GM18870 (cell line): Measurements from ENCODE around the gene PDE3A.

Experiments used
- ATAC-seq: cut with Tn5 transposase; IDR thresholded peaks from one replicate; pipeline ENCODE4 v1.9.1; 2021; ENCODE audit warnings: moderate library complexity; ENCODE audit not compliant: unreplicated experiment

Gene PDE3A

GRCh38 chr12:20490213-20490612, 121.9 kb downstream of the PDE3A start:
- ATAC-seq: no peak

DNA sequence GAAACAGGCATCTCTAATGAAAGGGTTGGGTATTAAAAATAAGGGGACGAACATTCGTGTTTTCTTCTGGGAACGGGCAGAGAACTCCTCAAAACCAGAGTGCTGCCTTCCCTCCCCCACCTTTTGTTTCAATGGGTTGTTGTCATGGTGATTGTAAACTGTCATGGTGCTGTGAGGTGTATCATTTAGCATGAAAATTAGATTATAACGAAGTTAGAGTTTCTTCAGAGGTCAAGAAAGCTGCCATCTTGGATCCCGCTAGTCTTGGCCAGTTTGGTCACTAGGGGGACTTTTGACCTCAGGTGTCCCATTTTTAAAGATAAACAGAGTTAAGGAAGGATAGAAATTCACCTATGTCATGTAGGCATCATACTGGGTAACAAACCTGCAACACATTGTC, 123.0 kb downstream of the PDE3A start:
- no peak for ATAC-seq

DNA sequence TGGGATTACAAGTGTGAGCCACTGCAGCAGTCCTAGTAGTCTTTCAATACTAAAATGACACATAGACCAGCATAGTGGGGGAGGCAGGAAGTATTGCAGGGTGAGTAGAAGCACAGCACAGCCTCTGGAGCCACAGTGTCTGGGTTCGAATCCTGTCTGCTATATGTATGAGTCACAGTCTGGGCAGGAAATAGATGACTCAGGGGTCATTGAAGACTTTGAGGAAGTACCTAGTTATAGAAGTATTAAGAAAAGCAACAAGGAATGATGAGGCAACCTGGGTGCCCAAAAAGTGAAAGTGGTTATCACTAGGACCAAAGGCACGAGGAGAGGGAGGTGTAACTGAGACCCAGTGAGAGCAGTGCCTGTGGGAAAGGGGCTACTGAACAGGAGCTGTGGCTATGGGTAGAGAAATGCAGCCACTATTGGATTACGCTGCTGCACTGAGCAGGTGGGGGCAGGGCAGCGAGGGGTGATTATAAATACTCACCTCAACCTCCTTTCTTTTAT, 124.0 kb downstream of the PDE3A start:
- ATAC-seq: peak; percentile 67

DNA sequence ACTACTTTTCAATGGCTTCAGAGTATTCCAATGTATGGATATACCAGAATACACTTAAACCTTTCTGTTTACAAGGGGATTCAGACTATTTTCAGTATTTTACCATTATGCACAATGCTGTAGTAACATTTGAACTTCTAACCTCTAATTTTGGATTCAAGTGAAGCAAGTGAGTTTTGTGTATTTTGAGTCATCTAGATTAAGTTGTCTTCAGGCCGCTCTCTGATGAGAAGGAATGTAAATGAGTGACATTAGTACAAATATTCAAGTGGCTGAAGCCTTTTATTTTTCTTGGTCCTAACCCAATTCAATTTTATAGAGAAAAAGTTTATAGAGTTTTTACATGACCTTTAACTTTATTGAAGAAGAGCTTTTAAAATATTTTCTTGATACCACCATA, 125.6 kb downstream of the PDE3A start:
- no peak for ATAC-seq

DNA sequence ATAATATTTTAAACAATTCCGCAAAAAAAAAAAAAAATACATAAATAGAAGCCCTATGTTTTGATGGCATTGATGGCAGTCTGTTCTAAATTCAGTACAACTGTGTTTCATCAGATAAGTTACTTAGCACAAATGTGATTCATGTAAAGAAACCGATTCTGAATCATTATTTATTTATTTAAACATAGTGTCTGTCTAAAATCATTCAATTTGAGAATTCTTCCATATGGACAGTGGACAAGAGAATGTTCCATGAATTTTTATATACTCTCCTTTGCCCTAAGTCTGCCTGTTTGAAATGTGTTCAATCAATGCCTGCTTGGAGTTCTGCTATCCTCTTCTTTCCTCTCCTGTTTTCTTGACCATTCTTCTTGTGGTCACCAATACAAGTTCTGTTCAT, 126.5 kb downstream of the PDE3A start:
- no peak for ATAC-seq

- no peak for ATAC-seq
Measured at GRCh38 chr12:20495997-20496396, 127.7 kb downstream of the PDE3A start.

DNA sequence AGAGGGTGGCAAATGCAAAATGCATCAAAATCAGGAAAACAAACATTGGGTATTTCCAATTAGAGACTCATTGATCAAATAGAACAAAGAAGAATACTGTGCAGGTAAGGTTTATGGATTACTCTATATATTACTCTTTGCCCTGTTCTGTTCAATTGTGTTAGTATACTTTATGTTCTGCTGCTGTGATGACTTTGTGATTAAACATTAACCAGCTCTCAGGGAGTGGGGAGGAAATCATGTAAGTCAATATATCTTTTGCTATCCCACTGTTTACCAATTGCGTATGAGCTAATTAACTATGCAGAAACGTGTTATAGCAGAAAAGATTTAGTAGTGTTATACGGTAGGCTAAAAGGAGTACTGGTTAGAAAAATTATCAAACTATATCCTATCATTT, 129.4 kb downstream of the PDE3A start:
- ATAC-seq: no peak

DNA sequence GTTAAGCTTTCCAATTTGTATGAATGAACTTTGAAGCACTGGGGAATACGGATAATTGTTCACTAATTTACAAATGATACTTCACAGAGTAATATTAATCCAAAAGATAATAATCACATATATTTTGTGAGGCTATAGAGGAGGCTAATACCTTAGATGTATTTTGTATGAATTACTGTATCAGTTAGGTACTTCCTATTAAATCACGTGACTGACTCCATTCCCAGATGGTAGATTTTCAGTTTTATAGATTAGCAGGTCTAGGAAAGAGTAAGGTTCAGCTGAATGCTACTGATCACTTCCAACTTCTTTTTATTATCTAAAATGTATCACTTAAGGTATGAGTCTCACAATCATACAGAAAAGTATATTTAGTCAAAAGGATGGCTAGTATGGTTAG, 133.6 kb downstream of the PDE3A start:
- ATAC-seq: no peak

- no peak for ATAC-seq
Measured at GRCh38 chr12:20503858-20504257, 135.5 kb downstream of the PDE3A start.

- ATAC-seq: no peak
Measured at GRCh38 chr12:20505056-20505455, 136.7 kb downstream of the PDE3A start.

GRCh38 chr12:20507056-20507455, 138.7 kb downstream of the PDE3A start:
- peak; percentile 64 for ATAC-seq

GRCh38 chr12:20507711-20508110, 139.4 kb downstream of the PDE3A start:
- peak; percentile 9 for ATAC-seq

- ATAC-seq: no peak
Measured at GRCh38 chr12:20508359-20508758, 140.0 kb downstream of the PDE3A start.

- no peak for ATAC-seq
Measured at GRCh38 chr12:20508962-20509361, 140.6 kb downstream of the PDE3A start.

GRCh38 chr12:20510811-20511210, 142.5 kb downstream of the PDE3A start:
- no peak for ATAC-seq

DNA sequence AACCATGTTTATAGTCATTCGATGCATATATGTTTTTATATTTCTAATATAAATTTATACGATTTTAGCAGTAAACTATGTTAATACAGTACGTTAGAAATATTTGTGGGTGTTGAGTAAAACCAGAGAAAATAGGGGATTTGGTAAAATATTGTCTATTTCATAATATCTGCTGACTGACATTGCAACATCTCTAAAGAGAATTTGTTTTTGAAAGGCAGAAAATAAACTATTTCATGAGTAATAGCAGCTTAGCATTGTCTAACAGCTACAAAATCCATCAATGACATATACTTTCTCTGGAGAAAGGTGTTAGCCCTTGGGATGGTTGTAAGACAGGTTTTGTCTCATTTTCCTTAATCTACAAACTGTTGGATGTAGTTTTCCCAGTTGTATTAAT, 144.9 kb downstream of the PDE3A start:
- ATAC-seq: no peak

DNA sequence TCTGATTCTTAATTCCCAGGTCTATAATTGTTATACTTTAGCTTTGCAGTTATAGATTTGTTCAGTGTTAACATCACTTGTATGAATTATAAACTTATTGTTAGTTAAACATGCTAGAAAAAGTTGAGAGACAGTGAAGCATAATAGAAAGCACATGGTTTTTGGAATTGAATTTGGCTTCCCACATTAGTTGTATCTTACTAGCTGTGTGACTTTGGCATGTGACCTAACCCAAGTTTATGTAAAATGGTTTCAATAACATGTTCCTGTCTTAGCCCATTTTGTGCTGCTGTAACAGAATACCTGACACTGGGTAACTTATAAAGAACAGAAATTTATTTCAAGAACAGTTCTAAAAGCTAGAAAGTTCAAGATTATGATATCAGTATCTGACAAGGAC, 146.3 kb downstream of the PDE3A start:
- ATAC-seq: no peak

DNA sequence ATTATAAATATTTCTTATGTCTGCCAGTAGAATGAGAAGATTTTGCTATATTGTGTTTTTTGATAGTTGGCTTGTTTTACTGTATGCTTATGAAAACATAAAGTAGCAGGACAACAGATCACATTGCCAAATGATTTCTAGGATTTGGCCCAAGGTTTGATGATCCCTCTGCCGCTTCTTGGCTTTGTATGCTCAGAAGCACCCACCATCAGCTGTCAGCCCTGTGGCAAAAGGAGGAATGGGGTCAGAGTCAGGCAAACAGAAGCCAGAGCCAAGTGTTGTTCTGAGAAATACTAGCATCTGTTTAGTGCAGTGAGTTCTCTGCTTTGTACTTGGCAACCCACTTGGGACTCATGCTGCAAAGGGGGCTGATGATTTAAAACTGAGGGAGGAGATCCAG, 152.2 kb downstream of the PDE3A start:
- ATAC-seq: no peak

DNA sequence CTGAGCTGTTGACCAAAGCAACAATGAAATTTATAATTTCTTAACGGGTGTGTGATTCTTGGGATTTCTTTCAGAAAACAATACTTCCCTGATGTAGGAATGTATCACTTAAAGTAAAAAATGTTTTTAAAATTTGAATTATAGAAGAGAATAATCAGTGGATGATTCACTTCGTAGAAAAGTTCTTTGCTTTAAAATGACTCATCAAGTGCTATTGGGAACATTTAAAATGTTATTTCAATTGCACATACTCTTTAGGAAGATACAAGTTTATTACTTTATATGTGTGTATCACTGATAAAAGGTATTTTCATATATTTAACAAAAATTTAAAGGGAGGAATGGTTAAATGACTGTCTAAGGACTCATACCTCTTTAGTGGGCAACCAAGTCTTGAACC, 155.3 kb downstream of the PDE3A start:
- ATAC-seq: no peak

DNA sequence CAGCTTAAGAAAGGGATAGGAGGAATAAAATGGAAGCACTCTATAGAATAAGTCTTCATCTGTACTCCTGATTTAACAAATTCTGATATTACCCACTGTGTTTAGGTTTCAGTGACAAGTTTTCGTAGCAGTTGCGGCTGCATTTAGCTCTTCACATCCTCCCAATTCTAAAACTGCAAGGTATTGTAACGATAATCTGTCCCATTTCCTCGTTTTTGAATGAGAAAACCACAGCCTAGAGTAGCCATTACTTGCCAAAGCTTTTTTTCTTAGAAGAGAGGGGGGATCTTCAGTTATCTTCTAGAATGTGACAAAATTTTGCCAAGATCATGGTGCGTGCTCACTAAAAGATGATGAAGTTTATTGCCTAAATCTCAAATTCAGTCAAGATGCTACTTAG, 155.8 kb downstream of the PDE3A start:
- no peak for ATAC-seq

DNA sequence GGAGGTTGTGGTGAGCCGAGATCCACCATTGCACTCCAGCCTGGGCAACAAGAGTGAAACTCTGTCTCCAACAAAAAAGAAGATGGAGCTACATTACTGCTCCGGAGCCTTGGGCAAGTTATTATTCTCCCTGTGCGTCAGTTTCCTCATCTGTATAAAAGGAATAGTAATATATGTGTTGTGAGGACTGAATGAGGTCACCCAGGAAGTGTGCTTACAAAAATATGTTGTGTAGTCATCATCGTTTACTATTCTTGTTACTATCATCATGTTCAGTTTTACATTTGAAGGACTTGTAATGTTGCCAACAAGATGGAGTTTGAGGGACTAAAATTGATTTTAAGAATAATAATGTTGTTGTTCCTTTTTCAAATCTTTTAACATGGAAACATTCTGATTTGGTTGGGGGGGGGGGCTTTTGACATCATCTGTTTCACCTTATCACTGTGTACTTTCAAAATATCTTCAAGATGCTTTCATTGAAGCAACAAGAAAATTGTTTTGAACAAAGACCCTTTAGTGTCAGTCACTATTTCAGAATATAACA, 156.8 kb downstream of the PDE3A start:
- ATAC-seq: no peak

- no peak for ATAC-seq
Measured at GRCh38 chr12:20527417-20528163, 159.3 kb downstream of the PDE3A start.

GRCh38 chr12:20528208-20528607, 159.9 kb downstream of the PDE3A start:
- ATAC-seq: no peak
